Osteoblast (primary cell): Measurements from ENCODE around the gene COL9A2. TPM values are rescaled to one million over a fixed set of nuclear protein-coding genes. Genes with fewer than 3 reads are reported as not detected.
A peak's percentile ranks its signal among the peaks of the same experiment; 100 is the strongest.

Experiments used
- DNase-seq: peaks from one replicate; pipeline ENCODE4 v3.0.0; 2011; ENCODE audit warnings: low spot score, mixed read lengths; ENCODE audit not compliant: insufficient read length; ENCODE audit errors: missing footprints
- H2AFZ ChIP-seq: 2 replicates; pipeline ENCODE4 v1.6.0; 2011; ENCODE audit warnings: mild to moderate bottlenecking, low read length
- H3K27ac ChIP-seq: 2 replicates; pipeline ENCODE4 v1.5.1; 2011; ENCODE audit warnings: mild to moderate bottlenecking, low read depth, low read length, moderate library complexity
- H3K27me3 ChIP-seq: 2 replicates; pipeline ENCODE4 v1.6.0; 2012; ENCODE audit warnings: mild to moderate bottlenecking, control low read depth, inconsistent platforms, low read length, moderate library complexity; ENCODE audit not compliant: insufficient read depth
- H3K36me3 ChIP-seq: 2 replicates; pipeline ENCODE4 v1.5.1; 2011; ENCODE audit warnings: mild to moderate bottlenecking, low read length, control low read depth, moderate library complexity; ENCODE audit not compliant: insufficient read depth
- H3K4me1 ChIP-seq: 2 replicates; pipeline ENCODE4 v1.5.1; 2011; ENCODE audit warnings: mild to moderate bottlenecking, low read length, control low read depth, moderate library complexity; ENCODE audit not compliant: insufficient read depth
- H3K4me2 ChIP-seq: 2 replicates; pipeline ENCODE4 v1.6.0; 2011; ENCODE audit warnings: mild to moderate bottlenecking, low read length; ENCODE audit not compliant: insufficient read depth
- H3K4me3 ChIP-seq: fragments of 200-600 bp; sonication (generic); 3 replicates; pipeline ENCODE4 v1.5.1; 2012; ENCODE audit warnings: mild to moderate bottlenecking, low read length, inconsistent platforms; ENCODE audit not compliant: insufficient read depth
- H3K79me2 ChIP-seq: 2 replicates; pipeline ENCODE4 v1.6.0; 2012; ENCODE audit warnings: mild to moderate bottlenecking, low read length, control low read depth, inconsistent platforms; ENCODE audit not compliant: insufficient read depth
- H3K9me3 ChIP-seq: 2 replicates; pipeline ENCODE4 v1.5.1; 2011; ENCODE audit warnings: low read depth, low read length, control low read depth
- H4K20me1 ChIP-seq: 2 replicates; pipeline ENCODE4 v1.6.0; 2012; ENCODE audit warnings: mild to moderate bottlenecking, low read length, control low read depth; ENCODE audit not compliant: insufficient read depth
- CTCF ChIP-seq: IDR thresholded peaks from 2 replicates; pipeline ENCODE4 v1.5.1; 2011; ENCODE audit warnings: mild to moderate bottlenecking, low read depth, low read length, moderate library complexity; ENCODE audit errors: extremely low read depth
- total RNA-seq: library from RNA; depleted of rRNA; stranded (reverse); fragments of >200 nt; gene quantifications from 2 replicates; pipeline ENCODE4 v1.2.3, GENCODE V29; 2012

The COL9A2 gene
- total RNA-seq, 1 donor, result 0.36 TPM

- no peaks in the 10 kb centered on the region for H3K79me2 ChIP-seq
These were observed 6.0 kb downstream of the COL9A2 start for GRCh38 chr1:40310983-40311642.

GRCh38 chr1:40310129-40310461, 7.0 kb downstream of the COL9A2 start:
- H3K4me2 ChIP-seq, result no peak overlapping the region
- no peak overlapping the region for H2AFZ ChIP-seq
- TF ChIP-seq CTCF, result no peak
- H3K4me3 ChIP-seq, result no peak overlapping the region
- peaks cover 7% of the 10 kb centered on the region for H3K4me1 ChIP-seq
- no peaks in the 10 kb centered on the region for H3K27me3 ChIP-seq
- H3K36me3 ChIP-seq, result no peaks in the 10 kb centered on the region
- H3K27ac ChIP-seq, result no peak overlapping the region
- peak; percentile 31 for DNase-seq
- no peaks in the 10 kb centered on the region for H4K20me1 ChIP-seq
- H3K9me3 ChIP-seq, result no peaks in the 10 kb centered on the region
- H3K79me2 ChIP-seq, result no peaks in the 10 kb centered on the region

More at GRCh38 chr1:40310983-40311642, 6.0 kb downstream of the COL9A2 start:
- H3K9me3 ChIP-seq, result no peaks in the 10 kb centered on the region
- TF ChIP-seq CTCF, result no peak
- H3K27ac ChIP-seq, result no peak overlapping the region
- peaks cover 13% of the 10 kb centered on the region for H3K4me1 ChIP-seq
- H3K4me3 ChIP-seq, result no peak overlapping the region
- peak; percentile 4 for DNase-seq
- H3K36me3 ChIP-seq, result no peaks in the 10 kb centered on the region
- no peak overlapping the region for H3K4me2 ChIP-seq
- H2AFZ ChIP-seq, result no peak overlapping the region
- no peaks in the 10 kb centered on the region for H4K20me1 ChIP-seq
- H3K27me3 ChIP-seq, result peaks cover 8% of the 10 kb centered on the region

- Histone ChIP-seq H3K9me3 (no peaks in the 10 kb centered on the region), H3K36me3 (no peaks in the 10 kb centered on the region), H3K27ac (no peak overlapping the region), H3K27me3 (no peaks in the 10 kb centered on the region), H3K4me1 (peaks cover 7% of the 10 kb centered on the region), H4K20me1 (no peaks in the 10 kb centered on the region), H2AFZ (no peak overlapping the region), H3K4me3 (no peak overlapping the region), H3K4me2 (no peak overlapping the region), H3K79me2 (no peaks in the 10 kb centered on the region)
- TF ChIP-seq CTCF, result no peak
- DNase-seq, result peak; percentile 11
These were observed 7.5 kb downstream of the COL9A2 start for GRCh38 chr1:40309374-40310128.

GRCh38 chr1:40308036-40308727, 8.9 kb downstream of the COL9A2 start:
- Histone ChIP-seq H2AFZ (no peak overlapping the region), H4K20me1 (no peaks in the 10 kb centered on the region), H3K36me3 (no peaks in the 10 kb centered on the region), H3K79me2 (no peaks in the 10 kb centered on the region), H3K9me3 (no peaks in the 10 kb centered on the region), H3K4me3 (no peak overlapping the region), H3K4me1 (no peaks in the 10 kb centered on the region), H3K27ac (no peak overlapping the region), H3K4me2 (no peak overlapping the region), H3K27me3 (peaks cover 3% of the 10 kb centered on the region)
- peak; percentile 58 for DNase-seq
- no peak for TF ChIP-seq CTCF
